ENCODE results near the gene GFY.

GFY gene

DNA sequence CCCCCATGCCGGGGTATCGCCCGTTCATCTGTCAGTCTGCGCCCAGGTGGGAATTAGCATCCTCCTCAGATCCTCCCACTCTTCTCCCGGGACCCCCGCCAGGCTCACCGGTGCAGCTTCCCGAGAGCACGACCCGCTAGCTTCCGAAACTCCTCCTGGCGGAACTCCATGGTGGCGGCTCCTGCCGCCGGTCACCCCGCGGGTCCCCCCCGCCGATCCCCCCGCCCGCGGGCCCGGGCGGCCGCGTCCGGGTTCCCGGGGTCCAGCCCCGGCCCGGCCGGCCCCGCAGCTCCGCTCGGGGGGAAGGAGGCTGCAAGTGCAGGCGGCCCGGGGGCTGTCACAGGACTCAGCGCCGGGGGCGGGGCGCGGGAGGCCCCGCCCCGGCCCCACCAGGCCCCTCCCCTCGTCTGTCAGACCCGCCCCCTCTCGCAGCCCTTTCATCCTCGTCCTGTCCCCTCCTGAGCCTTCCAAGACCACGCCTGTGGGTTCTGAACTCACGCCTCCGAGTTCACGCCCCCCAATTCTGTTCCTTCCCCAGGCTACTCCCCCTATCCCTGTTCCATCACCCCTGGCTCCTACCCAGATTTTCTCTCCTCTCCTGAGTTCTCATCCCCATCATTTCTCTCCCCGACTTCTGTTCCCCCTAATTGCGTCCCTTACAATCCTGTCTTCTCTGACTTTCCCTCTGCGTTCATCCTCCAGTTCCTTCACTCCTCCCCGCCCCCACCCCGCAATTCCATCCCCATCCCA is 16.2 kb downstream of the GFY start, which contains the start of gene SLC17A7:
TSS of gene SLC17A7 (minus strand) at position 318 of the 750 bp plus-strand sequence. CDS start at position 170, 148 bp downstream.
- H4K20me1 ChIP-seq (ENCODE audit: insufficient read depth, low read length), result no peaks in the 10 kb centered on the region
- H3K27ac ChIP-seq (ENCODE audit: low read length), result no peak within 1 kb of the TSS
- H3F3A ChIP-seq (ENCODE audit: insufficient read depth, low read length), result no peaks in the 10 kb centered on the region; the same call in 1 of the 2 replicates
- no peaks in the 10 kb centered on the region for H3K9me2 ChIP-seq (replicated peaks; ENCODE audit: insufficient read depth, low read length)
- DNase-seq, result no peak
- no peak within 1 kb of the TSS for H3K9ac ChIP-seq (ENCODE audit: low read length)
- H3K4me3 ChIP-seq (ENCODE audit: low read length), result 0 out of 2 replicates have a peak within 1 kb of the TSS, but pooled peaks have one; percentile 84
- H3K79me2 ChIP-seq (ENCODE audit: low read length), result no peaks in the 10 kb centered on the region
- TF ChIP-seq, protein P1, sequence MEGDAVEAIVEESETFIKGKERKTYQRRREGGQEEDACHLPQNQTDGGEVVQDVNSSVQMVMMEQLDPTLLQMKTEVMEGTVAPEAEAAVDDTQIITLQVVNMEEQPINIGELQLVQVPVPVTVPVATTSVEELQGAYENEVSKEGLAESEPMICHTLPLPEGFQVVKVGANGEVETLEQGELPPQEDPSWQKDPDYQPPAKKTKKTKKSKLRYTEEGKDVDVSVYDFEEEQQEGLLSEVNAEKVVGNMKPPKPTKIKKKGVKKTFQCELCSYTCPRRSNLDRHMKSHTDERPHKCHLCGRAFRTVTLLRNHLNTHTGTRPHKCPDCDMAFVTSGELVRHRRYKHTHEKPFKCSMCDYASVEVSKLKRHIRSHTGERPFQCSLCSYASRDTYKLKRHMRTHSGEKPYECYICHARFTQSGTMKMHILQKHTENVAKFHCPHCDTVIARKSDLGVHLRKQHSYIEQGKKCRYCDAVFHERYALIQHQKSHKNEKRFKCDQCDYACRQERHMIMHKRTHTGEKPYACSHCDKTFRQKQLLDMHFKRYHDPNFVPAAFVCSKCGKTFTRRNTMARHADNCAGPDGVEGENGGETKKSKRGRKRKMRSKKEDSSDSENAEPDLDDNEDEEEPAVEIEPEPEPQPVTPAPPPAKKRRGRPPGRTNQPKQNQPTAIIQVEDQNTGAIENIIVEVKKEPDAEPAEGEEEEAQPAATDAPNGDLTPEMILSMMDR (IDR thresholded peaks at IDR 0.05; ENCODE audit: low read length), result no peak
- TF ChIP-seq EZH2phosphoT487 (IDR thresholded peaks at IDR 0.05; ENCODE audit: low read length) (no peak), EZH2 (optimal IDR thresholded peaks at IDR 0.05; ENCODE audit: low read depth, low read length) (no peak)
- H3K27me3 ChIP-seq (replicated peaks; ENCODE audit: insufficient read depth, low read length), result peaks cover 58% of the 10 kb centered on the region
- no peaks in the 10 kb centered on the region for H3K4me1 ChIP-seq (ENCODE audit: low read length)
- no peaks in the 10 kb centered on the region for H3K36me3 ChIP-seq (replicated peaks; ENCODE audit: insufficient read depth, low read length)
- H3K4me2 ChIP-seq (ENCODE audit: low read depth, low read length), result peak within 1 kb of the TSS; percentile 90; the same call in 1 of the 2 replicates
- no peaks in the 10 kb centered on the region for H3K9me3 ChIP-seq (replicated peaks; ENCODE audit: insufficient read depth, low read length)
- no peak within 1 kb of the TSS for H2AFZ ChIP-seq (ENCODE audit: low read length)

DNA sequence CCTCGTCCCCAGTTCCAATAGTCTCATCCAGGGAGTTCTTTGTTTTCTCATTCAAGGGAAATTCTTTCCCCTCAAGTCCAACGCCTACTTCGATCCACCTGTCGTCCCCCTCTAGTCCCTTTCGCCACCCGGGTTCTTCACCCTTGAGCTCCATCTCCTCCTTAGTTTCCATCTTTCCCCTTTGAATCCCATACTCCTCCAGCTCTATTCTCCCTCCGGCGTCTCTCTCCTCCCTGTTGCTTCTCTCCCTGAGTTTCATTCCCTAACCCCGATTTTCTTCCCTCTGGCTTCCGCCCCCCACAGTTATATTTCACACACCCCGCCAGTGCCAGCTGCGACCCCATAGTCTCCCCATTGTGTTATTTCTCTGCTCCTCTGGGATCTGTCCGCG is 16.8 kb downstream of the GFY start:
- no peaks in the 10 kb centered on the region for H3K9me2 ChIP-seq (replicated peaks; ENCODE audit: insufficient read depth, low read length)
- no peaks in the 10 kb centered on the region for H3K4me1 ChIP-seq (ENCODE audit: low read length)
- no peak overlapping the region for H3K27ac ChIP-seq (ENCODE audit: low read length)
- no peak for TF ChIP-seq EZH2 (optimal IDR thresholded peaks at IDR 0.05; ENCODE audit: low read depth, low read length)
- TF ChIP-seq, protein P1 (IDR thresholded peaks at IDR 0.05; ENCODE audit: low read length), result no peak
- TF ChIP-seq EZH2phosphoT487 (IDR thresholded peaks at IDR 0.05; ENCODE audit: low read length), result no peak
- H3K4me3 ChIP-seq (ENCODE audit: low read length), result no peak overlapping the region
- peaks cover 2% of the 10 kb centered on the region; the same call in 1 of the 2 replicates for H3F3A ChIP-seq (ENCODE audit: insufficient read depth, low read length)
- H3K27me3 ChIP-seq (replicated peaks; ENCODE audit: insufficient read depth, low read length), result peaks cover 52% of the 10 kb centered on the region
- no peak overlapping the region for H2AFZ ChIP-seq (ENCODE audit: low read length)
- no peaks in the 10 kb centered on the region for H3K36me3 ChIP-seq (replicated peaks; ENCODE audit: insufficient read depth, low read length)
- H3K9ac ChIP-seq (ENCODE audit: low read length), result no peak overlapping the region
- no peaks in the 10 kb centered on the region for H3K9me3 ChIP-seq (replicated peaks; ENCODE audit: insufficient read depth, low read length)
- no peak for DNase-seq
- no peaks in the 10 kb centered on the region for H3K79me2 ChIP-seq (ENCODE audit: low read length)
- H3K4me2 ChIP-seq (ENCODE audit: low read depth, low read length), result peak overlapping the region; percentile 90; the same call in 1 of the 2 replicates
- no peaks in the 10 kb centered on the region for H4K20me1 ChIP-seq (ENCODE audit: insufficient read depth, low read length)

DNA sequence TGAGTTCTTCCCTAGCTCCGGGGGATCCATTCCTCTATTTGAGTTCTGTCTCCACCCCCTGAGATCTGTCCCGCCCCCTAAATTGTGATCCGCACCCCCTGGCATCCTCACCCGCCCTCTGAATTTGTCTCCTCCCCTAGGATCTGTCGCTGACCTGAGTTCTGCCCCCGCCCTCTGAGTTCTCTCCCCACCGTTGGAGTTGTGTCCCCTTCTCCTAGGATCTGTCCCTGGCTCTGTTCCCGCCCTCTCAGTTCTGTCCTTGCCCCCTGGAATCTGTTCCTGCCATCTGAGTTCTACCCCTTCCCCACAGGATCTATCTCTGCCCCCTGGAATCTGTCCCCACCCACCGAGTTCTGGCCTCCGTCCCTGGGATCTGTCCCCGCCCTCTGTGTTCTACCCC is 17.2 kb downstream of the GFY start:
- no peak for DNase-seq
- Histone ChIP-seq H3K9ac (ENCODE audit: low read length) (no peak overlapping the region), H3K36me3 (replicated peaks; ENCODE audit: insufficient read depth, low read length) (no peaks in the 10 kb centered on the region), H3K4me1 (ENCODE audit: low read length) (no peaks in the 10 kb centered on the region), H3K9me2 (replicated peaks; ENCODE audit: insufficient read depth, low read length) (no peaks in the 10 kb centered on the region), H4K20me1 (ENCODE audit: insufficient read depth, low read length) (no peaks in the 10 kb centered on the region), H3K27me3 (replicated peaks; ENCODE audit: insufficient read depth, low read length) (peaks cover 48% of the 10 kb centered on the region), H3K79me2 (ENCODE audit: low read length) (no peaks in the 10 kb centered on the region), H3K4me2 (ENCODE audit: low read depth, low read length) (peak overlapping the region; percentile 90; the same call in 1 of the 2 replicates), H2AFZ (ENCODE audit: low read length) (no peak overlapping the region), H3K9me3 (replicated peaks; ENCODE audit: insufficient read depth, low read length) (no peaks in the 10 kb centered on the region), H3K4me3 (ENCODE audit: low read length) (0 out of 2 replicates have a peak overlapping the region, but pooled peaks have one; percentile 84), H3K27ac (ENCODE audit: low read length) (no peak overlapping the region), H3F3A (ENCODE audit: insufficient read depth, low read length) (peaks cover 6% of the 10 kb centered on the region; the same call in 1 of the 2 replicates)
- TF ChIP-seq EZH2 (optimal IDR thresholded peaks at IDR 0.05; ENCODE audit: low read depth, low read length), result no peak
